Fibroblast of lung (primary cell): ENCODE data around the gene POLN.

Experiments
- CTCF ChIP-seq, 2 donors: IDR thresholded peaks in 1 of 2; conservative IDR thresholded peaks in 1 of 2; 1 replicate in 1 of 2; 2 replicates in 1 of 2; pipeline ENCODE4 v1.5.1; 2011 to 2012; ENCODE audit warnings: low read length in 2 of 2, control low read depth in 1 of 2, inconsistent platforms in 1 of 2, low read depth in 1 of 2, mild to moderate bottlenecking in 1 of 2
- EZH2 ChIP-seq: IDR thresholded peaks from 2 replicates; pipeline ENCODE4 v1.5.1; 2012; ENCODE audit warnings: low read length, control low read depth, mild to moderate bottlenecking; ENCODE audit errors: missing control alignments

GRCh38 chr4:2102045-2102883 is 139.7 kb downstream of the POLN start:
- TF ChIP-seq CTCF (conservative IDR thresholded peaks at IDR 0.05 in 1 of 2, IDR thresholded peaks at IDR 0.05 in 1 of 2; ENCODE audit: low read depth in 1 of 2, low read length in 2 of 2) (no peak), EZH2 (no peak)
